Naive thymus-derived CD4-positive, alpha-beta T cell (primary cell): ENCODE results near the gene KIT. TPM values are rescaled to one million over a fixed set of nuclear protein-coding genes. Genes with fewer than 3 reads are reported as not detected.

Experiments
- ATAC-seq: fragments of 150-1000 bp; cut with Tn5 transposase; 2 replicates; pipeline ENCODE4 v1.10.0; 2021; ENCODE audit warnings: mild to moderate bottlenecking, moderate library complexity
- CTCF ChIA-PET: fragments of 350-600 bp; sonication (Branson Sonifier 250); formaldehyde crosslinking; loops from one replicate; lab custom pipeline; 2021; ENCODE audit warnings: antibody characterized with exemption; lab: Charles Lee
- POLR2A ChIA-PET: fragments of 350-600 bp; sonication (Branson Sonifier 250); formaldehyde crosslinking; loops from one replicate; lab custom pipeline; 2021; ENCODE audit warnings: antibody characterized with exemption, inconsistent platforms; lab: Charles Lee
- DNase-seq, 9 donors: peaks; one replicate each; pipeline versions ENCODE4 v3.0.0 to v3.0.0-alpha.2; 2020 to 2022; ENCODE audit warnings: mixed read lengths in 1 of 9
- H3K27ac ChIP-seq: one replicate; pipeline ENCODE4 v1.7.0; 2013; ENCODE audit warnings: mild to moderate bottlenecking, low read depth, low read length, moderate library complexity
- H3K27me3 ChIP-seq, 2 donors: one replicate each; pipeline ENCODE4 v1.7.0; 2013; ENCODE audit warnings: low read length in 2 of 2, mild to moderate bottlenecking in 2 of 2, moderate library complexity in 2 of 2; ENCODE audit not compliant: control insufficient read depth in 2 of 2, insufficient read depth in 2 of 2
- H3K36me3 ChIP-seq, 3 experiments: 1 replicate in 2 of 3; 2 replicates in 1 of 3; pipeline ENCODE4 v1.7.0; 2013; ENCODE audit warnings: low read length in 3 of 3, mild to moderate bottlenecking in 3 of 3, moderate library complexity in 1 of 3; ENCODE audit not compliant: insufficient read depth in 3 of 3, control insufficient read depth in 2 of 3
- H3K4me1 ChIP-seq, 2 donors: one replicate each; pipeline ENCODE4 v1.7.0; 2013; ENCODE audit warnings: low read length in 2 of 2, mild to moderate bottlenecking in 2 of 2, moderate library complexity in 1 of 2; ENCODE audit not compliant: control insufficient read depth in 2 of 2, insufficient read depth in 2 of 2
- H3K4me3 ChIP-seq: 2 replicates; pipeline ENCODE4 v1.7.0; 2013; ENCODE audit warnings: mild to moderate bottlenecking, low read length
- H3K9me3 ChIP-seq, 3 experiments: 1 replicate in 2 of 3; 2 replicates in 1 of 3; pipeline ENCODE4 v1.7.0; 2013; ENCODE audit warnings: low read length in 3 of 3; ENCODE audit not compliant: control insufficient read depth in 2 of 3
- H3K27ac Mint-ChIP-seq, 9 donors: one replicate each; pipeline ENCODE4 v1.8.0; 2020 to 2022; ENCODE audit warnings: mixed read lengths in 9 of 9, mild to moderate bottlenecking in 8 of 9, moderate library complexity in 5 of 9, inconsistent platforms in 2 of 9
- H3K27me3 Mint-ChIP-seq, 5 donors: one replicate each; pipeline ENCODE4 v1.8.0; 2021 to 2022; ENCODE audit warnings: mixed read lengths in 5 of 5, mild to moderate bottlenecking in 1 of 5
- H3K36me3 Mint-ChIP-seq, 5 donors: one replicate each; pipeline ENCODE4 v1.8.0; 2020 to 2022; ENCODE audit warnings: mixed read lengths in 5 of 5, mild to moderate bottlenecking in 3 of 5, inconsistent platforms in 1 of 5
- H3K4me1 Mint-ChIP-seq, 7 donors: one replicate each; pipeline ENCODE4 v1.8.0; 2020 to 2022; ENCODE audit warnings: mixed read lengths in 7 of 7, mild to moderate bottlenecking in 3 of 7, inconsistent platforms in 1 of 7
- H3K4me3 Mint-ChIP-seq, 10 donors: one replicate each; pipeline ENCODE4 v1.8.0; 2020 to 2022; ENCODE audit warnings: mild to moderate bottlenecking in 10 of 10, mixed read lengths in 10 of 10, moderate library complexity in 6 of 10, inconsistent platforms in 2 of 10
- H3K9me3 Mint-ChIP-seq, 11 donors: one replicate each; pipeline ENCODE4 v1.8.0; 2020 to 2022; ENCODE audit warnings: mixed read lengths in 11 of 11, mild to moderate bottlenecking in 4 of 11, inconsistent platforms in 1 of 11, moderate library complexity in 1 of 11
- intact Hi-C, 2 donors: fragments of 100-400 bp; cut with micrococcal nuclease; formaldehyde crosslinking; loops; one replicate each; pipeline ENCODE4 v1.15.1; 2023
- polyA plus RNA-seq, 2 donors: library from polyadenylated mRNA; unstranded; fragments of 300-500 nt; fragmentation: Illumina TruSeq; gene quantifications; one replicate each; pipeline ENCODE4 v1.2.3, GENCODE V29; 2021
- total RNA-seq, 6 experiments: library from RNA in 5 of 6; stranded (reverse) in 5 of 6; gene quantifications; 1 replicate in 5 of 6; 2 replicates in 1 of 6; pipeline ENCODE4 v1.2.3 and lab custom pipeline; 2021 to 2026

The KIT gene
- total and polyA plus RNA-seq, 7 experiments from 2014 or later: 0.08 to 1.2 (median 0.16) TPM; not detected in 1

DNA sequence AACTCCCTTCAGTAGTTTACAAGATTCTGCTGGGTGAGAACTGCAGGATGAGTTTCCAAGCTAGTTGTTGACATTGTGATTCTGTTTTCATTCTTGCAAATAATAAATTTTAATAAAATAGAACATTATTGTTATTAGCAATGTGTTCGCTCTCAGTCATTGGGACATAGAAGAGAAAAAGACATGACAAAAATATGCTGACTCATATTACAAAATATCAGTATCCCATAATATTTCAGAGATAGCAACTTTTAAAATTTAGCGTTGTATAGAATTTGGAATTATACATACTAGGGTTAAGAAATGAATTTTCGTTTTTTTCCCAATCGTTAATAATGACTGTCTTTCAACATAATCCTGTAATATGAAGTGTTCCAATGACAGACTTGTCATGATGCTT is 45.4 kb downstream of the KIT start:
- H3K4me1 Mint-ChIP-seq: peaks cover 0 to 5% (median 2%) of the 10 kb centered on the region in 7 donors
- peaks cover 5 to 8% (median 6%) of the 10 kb centered on the region in 5 donors for H3K27me3 Mint-ChIP-seq
- Histone ChIP-seq H3K4me1 (no peaks in the 10 kb centered on the region), H3K36me3 (no peaks in the 10 kb centered on the region), H3K27ac (no peak overlapping the region), H3K9me3 (no peaks in the 10 kb centered on the region), H3K4me3 (no peak overlapping the region), H3K27me3 (no peaks in the 10 kb centered on the region)
- intact Hi-C loops: no loop called here
- no peaks in the 10 kb centered on the region for H3K36me3 Mint-ChIP-seq
- ChIA-PET POLR2A (no interaction called here), CTCF (interaction anchor here (0.8 kb wide), 1 partner anchor 15 kb away, joined by 3 read pairs; no protein-coding TSS in a partner anchor)
- no peak for ATAC-seq
- peaks cover 0 to 4% (median 0%) of the 10 kb centered on the region in 11 donors for H3K9me3 Mint-ChIP-seq
- H3K4me3 Mint-ChIP-seq: no peak overlapping the region
- no peak for DNase-seq
- no peak overlapping the region for H3K27ac Mint-ChIP-seq

DNA sequence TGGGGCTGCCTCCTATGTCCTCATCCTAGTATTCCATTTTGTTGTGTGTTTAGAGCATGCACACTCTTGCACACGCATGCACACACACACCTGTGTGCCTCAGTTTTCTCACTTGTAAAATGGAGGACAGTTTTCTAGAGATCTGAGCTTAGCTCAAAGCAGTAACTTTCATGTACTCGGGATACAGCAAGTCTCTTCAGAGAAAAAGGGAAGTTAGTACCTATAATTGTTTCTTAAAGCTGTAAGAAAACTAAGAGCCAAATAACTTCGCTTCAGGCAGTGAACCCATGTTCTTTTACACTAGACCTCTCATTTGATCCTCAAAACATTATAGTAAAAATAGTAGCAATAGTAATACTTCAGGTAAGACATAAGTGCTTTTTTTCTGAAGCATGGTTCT is 49.6 kb downstream of the KIT start:
- ATAC-seq (no peak), DNase-seq (no peak)
- H3K9me3 ChIP-seq: no peaks in the 10 kb centered on the region
- peaks cover 5 to 25% (median 12%) of the 10 kb centered on the region in 5 donors for H3K27me3 Mint-ChIP-seq
- no peak overlapping the region for H3K27ac ChIP-seq
- ChIA-PET CTCF (no interaction called here), POLR2A (no interaction called here)
- H3K27ac Mint-ChIP-seq: no peak overlapping the region
- no peaks in the 10 kb centered on the region for H3K27me3 ChIP-seq
- intact Hi-C loops: no loop called here
- no peak overlapping the region for H3K4me3 ChIP-seq
- no peaks in the 10 kb centered on the region for H3K36me3 Mint-ChIP-seq
- H3K4me3 Mint-ChIP-seq: no peak overlapping the region
- peaks cover 0 to 26% (median 18%) of the 10 kb centered on the region in 7 donors for H3K4me1 Mint-ChIP-seq
- H3K4me1 ChIP-seq: no peaks in the 10 kb centered on the region
- H3K9me3 Mint-ChIP-seq: peaks cover 0 to 4% (median 0%) of the 10 kb centered on the region in 11 donors
- H3K36me3 ChIP-seq: no peaks in the 10 kb centered on the region

DNA sequence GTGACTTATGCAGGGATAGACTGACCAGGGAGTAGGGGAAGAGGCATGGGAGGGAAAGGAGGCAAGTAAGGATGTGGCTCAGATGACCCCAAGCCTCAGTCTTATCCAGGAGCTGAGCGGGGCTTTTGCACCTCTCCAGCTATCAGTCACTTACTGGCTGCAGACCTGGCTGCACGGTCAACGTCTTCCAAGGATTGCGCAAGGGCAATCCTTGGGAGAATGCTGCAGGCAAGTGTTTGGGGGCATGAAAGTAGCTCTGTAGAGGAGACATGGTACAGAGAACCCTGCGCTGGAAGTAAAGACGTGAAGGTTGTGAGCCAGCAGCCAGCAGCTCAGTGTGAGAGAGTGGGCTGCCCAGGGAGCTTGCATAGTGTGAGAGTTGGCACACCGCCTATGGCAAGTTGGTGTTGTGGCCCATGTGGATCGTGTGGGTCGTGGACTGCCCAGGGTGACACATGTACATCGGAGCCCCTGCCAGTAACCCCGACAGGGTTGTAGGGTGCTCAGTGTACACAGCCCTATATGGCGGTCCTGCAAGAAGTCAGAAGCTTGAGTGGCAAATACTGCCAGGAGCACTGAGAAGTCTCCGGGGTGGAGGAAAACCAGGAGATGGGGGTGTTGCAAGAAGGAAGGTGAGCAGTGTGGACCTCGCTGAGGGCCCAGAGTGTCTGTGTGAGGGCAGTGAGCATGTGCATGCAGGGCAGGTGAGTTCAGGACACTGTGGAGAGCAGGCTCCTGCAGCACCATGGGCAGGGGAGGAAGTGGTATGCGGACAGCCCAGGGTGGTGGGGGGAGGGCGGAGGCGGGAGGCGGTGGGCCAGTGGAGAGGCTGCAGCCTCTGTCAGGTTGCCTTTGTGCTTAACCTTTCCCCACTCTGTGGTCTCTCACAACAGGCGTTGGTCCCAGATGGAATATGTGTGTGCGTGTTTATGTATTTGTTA is 50.9 kb downstream of the KIT start:
- H3K4me1 Mint-ChIP-seq: peaks cover 0 to 26% (median 18%) of the 10 kb centered on the region in 7 donors
- DNase-seq: no peak
- H3K27ac Mint-ChIP-seq: peak overlapping the region in 1 of 9 donors; percentile 41
- peaks cover 5 to 26% (median 12%) of the 10 kb centered on the region in 5 donors for H3K27me3 Mint-ChIP-seq
- ChIA-PET POLR2A (interaction anchor here (0.7 kb wide), 1 partner anchor 9 kb away, joined by 3 read pairs; no protein-coding TSS in a partner anchor), CTCF (no interaction called here)
- intact Hi-C loops: no loop called here
- peak; percentile 49 for ATAC-seq
- H3K9me3 ChIP-seq: no peaks in the 10 kb centered on the region
- H3K27ac ChIP-seq: no peak overlapping the region
- H3K4me1 ChIP-seq: no peaks in the 10 kb centered on the region
- H3K36me3 Mint-ChIP-seq: no peaks in the 10 kb centered on the region
- no peaks in the 10 kb centered on the region for H3K36me3 ChIP-seq
- peaks cover 0 to 4% (median 0%) of the 10 kb centered on the region in 11 donors for H3K9me3 Mint-ChIP-seq
- H3K27me3 ChIP-seq: no peaks in the 10 kb centered on the region
- H3K4me3 ChIP-seq: no peak overlapping the region
- peak overlapping the region in 1 of 10 donors; percentile 16 for H3K4me3 Mint-ChIP-seq

DNA sequence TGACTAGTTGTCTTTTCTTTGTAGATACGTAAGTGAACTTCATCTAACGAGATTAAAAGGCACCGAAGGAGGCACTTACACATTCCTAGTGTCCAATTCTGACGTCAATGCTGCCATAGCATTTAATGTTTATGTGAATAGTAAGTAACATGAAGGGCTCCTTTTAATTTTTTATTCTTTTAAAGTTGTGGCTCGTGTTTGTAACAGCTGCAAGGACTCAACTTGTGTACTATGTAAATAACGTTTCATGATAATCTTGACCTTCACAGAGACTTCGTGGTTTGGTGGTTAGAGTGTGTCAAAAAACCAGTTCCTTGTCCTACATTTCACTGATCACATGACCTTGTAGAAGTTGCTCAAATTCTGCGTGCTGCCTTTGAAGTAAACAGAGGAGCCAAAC is 51.6 kb downstream of the KIT start:
- ATAC-seq (peak; percentile 67), DNase-seq (no peak)
- ChIA-PET POLR2A (interaction anchor here (0.7 kb wide), 1 partner anchor 10 kb away, joined by 3 read pairs; no protein-coding TSS in a partner anchor), CTCF (no interaction called here)
- Mint-ChIP-seq H3K27ac (no peak overlapping the region), H3K4me1 (peaks cover 0 to 26% (median 18%) of the 10 kb centered on the region in 7 donors), H3K9me3 (peaks cover 0 to 4% (median 0%) of the 10 kb centered on the region in 11 donors), H3K36me3 (no peaks in the 10 kb centered on the region), H3K4me3 (peak overlapping the region in 1 of 10 donors; percentile 33), H3K27me3 (peaks cover 5 to 26% (median 12%) of the 10 kb centered on the region in 5 donors)
- intact Hi-C loops: no loop called here
- Histone ChIP-seq H3K4me3 (no peak overlapping the region), H3K4me1 (no peaks in the 10 kb centered on the region), H3K27ac (no peak overlapping the region), H3K9me3 (no peaks in the 10 kb centered on the region), H3K27me3 (no peaks in the 10 kb centered on the region), H3K36me3 (no peaks in the 10 kb centered on the region)

DNA sequence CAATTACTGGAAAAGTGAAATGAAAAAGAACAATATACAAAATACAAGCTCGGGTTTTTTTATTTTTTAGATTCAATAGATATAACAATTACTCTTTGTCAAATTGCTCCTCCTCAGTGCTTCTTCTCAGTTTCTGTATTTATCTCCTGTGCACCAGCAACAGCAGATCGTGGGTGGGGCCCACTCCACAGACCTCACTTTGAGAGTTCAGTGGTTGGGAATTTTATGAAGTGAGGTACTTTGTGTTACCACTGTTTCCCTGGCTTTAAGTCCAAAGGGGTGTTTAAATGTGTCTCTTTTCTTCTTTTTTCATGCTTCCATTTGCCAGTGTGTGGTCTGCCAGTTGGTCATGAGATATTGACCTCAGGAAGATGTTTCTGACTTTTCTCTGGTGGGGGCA is 54.4 kb downstream of the KIT start:
- ChIA-PET POLR2A (no interaction called here), CTCF (no interaction called here)
- no peaks in the 10 kb centered on the region for H3K4me1 ChIP-seq
- no peaks in the 10 kb centered on the region for H3K9me3 ChIP-seq
- H3K27me3 Mint-ChIP-seq: peaks cover 0 to 26% (median 7%) of the 10 kb centered on the region in 5 donors
- no peak overlapping the region for H3K4me3 ChIP-seq
- H3K36me3 Mint-ChIP-seq: no peaks in the 10 kb centered on the region
- H3K4me3 Mint-ChIP-seq: no peak overlapping the region
- intact Hi-C loops: no loop called here
- peaks cover 0 to 26% (median 18%) of the 10 kb centered on the region in 7 donors for H3K4me1 Mint-ChIP-seq
- no peak overlapping the region for H3K27ac ChIP-seq
- H3K9me3 Mint-ChIP-seq: peaks cover 0 to 4% (median 0%) of the 10 kb centered on the region in 11 donors
- ATAC-seq: no peak
- no peak overlapping the region for H3K27ac Mint-ChIP-seq
- DNase-seq: no peak
- H3K36me3 ChIP-seq: no peaks in the 10 kb centered on the region
- no peaks in the 10 kb centered on the region for H3K27me3 ChIP-seq

DNA sequence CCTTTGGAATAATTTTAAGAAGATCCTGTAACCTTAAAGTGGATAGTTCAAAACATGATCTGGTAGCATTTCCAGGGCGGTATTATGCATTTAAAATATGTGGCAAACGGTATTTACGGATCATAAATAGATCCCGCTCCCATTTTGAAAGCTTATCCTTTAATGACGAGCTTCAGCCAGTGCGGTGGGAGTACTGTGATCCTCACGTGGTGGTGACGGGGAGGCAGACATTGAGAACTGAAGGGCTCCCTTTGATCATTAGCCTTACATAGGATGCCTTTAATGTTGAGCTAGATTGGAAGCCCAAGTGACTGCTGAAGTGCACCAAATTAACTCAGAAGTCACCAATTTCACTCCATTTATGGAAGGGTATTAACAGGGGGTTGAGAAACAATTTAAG is 56.9 kb downstream of the KIT start:
- intact Hi-C loops: no loop called here
- H3K27me3 ChIP-seq: no peaks in the 10 kb centered on the region
- Mint-ChIP-seq H3K27me3 (peaks cover 0 to 10% (median 0%) of the 10 kb centered on the region in 5 donors), H3K36me3 (no peaks in the 10 kb centered on the region), H3K27ac (no peak overlapping the region), H3K9me3 (no peaks in the 10 kb centered on the region), H3K4me1 (peaks cover 0 to 8% (median 4%) of the 10 kb centered on the region in 7 donors), H3K4me3 (no peak overlapping the region)
- no peaks in the 10 kb centered on the region for H3K36me3 ChIP-seq
- no peaks in the 10 kb centered on the region for H3K9me3 ChIP-seq
- ATAC-seq (no peak), DNase-seq (no peak)
- ChIA-PET CTCF (no interaction called here), POLR2A (no interaction called here)
- no peaks in the 10 kb centered on the region for H3K4me1 ChIP-seq
- no peak overlapping the region for H3K27ac ChIP-seq
- H3K4me3 ChIP-seq: no peak overlapping the region
